HepG2 (cell line): ENCODE measurements around the gene MYO1E. TPM values are rescaled to one million over a fixed set of nuclear protein-coding genes. Genes with fewer than 3 reads are reported as not detected.

ENCODE experiments used
- BCL6 ChIP-seq: IDR thresholded peaks from 2 replicates; pipeline ENCODE4 v1.6.1; 2016; ENCODE audit warnings: missing genetic modification reagents, missing compliant biosample characterization
- BHLHE40 ChIP-seq: IDR thresholded peaks from 2 replicates; pipeline ENCODE4 v1.6.1; 2011; ENCODE audit warnings: low read length, improper control_type of control experiment
- BORCS8-MEF2B ChIP-seq: sonication (generic); formaldehyde crosslinking; IDR thresholded peaks from 2 replicates; pipeline ENCODE4 v1.8.0; 2022; ENCODE audit warnings: mild to moderate bottlenecking, missing genetic modification reagents
- CAMTA2 ChIP-seq: sonication (generic); formaldehyde crosslinking; IDR thresholded peaks from 2 replicates; pipeline ENCODE4 v1.4.0; 2020; ENCODE audit warnings: mild to moderate bottlenecking, missing genetic modification reagents, borderline replicate concordance
- HDAC2 ChIP-seq: sonication (generic); formaldehyde crosslinking; IDR thresholded peaks from 2 replicates; pipeline ENCODE4 v1.4.0; 2020; ENCODE audit warnings: missing genetic modification reagents
- HNF4G ChIP-seq, 2 experiments: sonication (generic) in 1 of 2; formaldehyde crosslinking in 1 of 2; IDR thresholded peaks; 2 replicates each; pipeline versions ENCODE4 v1.4.0 to v1.6.1; 2011 to 2020; ENCODE audit warnings: borderline replicate concordance in 2 of 2, low read depth in 2 of 2, mild to moderate bottlenecking in 2 of 2, low read length in 1 of 2, missing genetic modification reagents in 1 of 2, moderate library complexity in 1 of 2
- HNRNPUL1 ChIP-seq: fragments of 200-400 bp; formaldehyde crosslinking; IDR thresholded peaks from 2 replicates; pipeline ENCODE4 v1.6.1; 2017; ENCODE audit warnings: low read depth, mild to moderate bottlenecking, low read length, moderate library complexity
- MED1 ChIP-seq: sonication (generic); formaldehyde crosslinking; IDR thresholded peaks from 2 replicates; pipeline ENCODE4 v1.4.0; 2020; ENCODE audit warnings: missing genetic modification reagents
- NFKBIZ ChIP-seq: IDR thresholded peaks from 2 replicates; pipeline ENCODE4 v1.6.1; 2018; ENCODE audit warnings: missing genetic modification reagents, missing compliant biosample characterization
- PBX2 ChIP-seq: IDR thresholded peaks from 2 replicates; pipeline ENCODE4 v1.6.1; 2016; ENCODE audit warnings: control low read depth
- REPIN1 ChIP-seq: sonication (generic); formaldehyde crosslinking; IDR thresholded peaks from 2 replicates; pipeline ENCODE4 v1.8.0; 2022; ENCODE audit warnings: missing genetic modification reagents, low read depth, mild to moderate bottlenecking, borderline replicate concordance
- ZNF24 ChIP-seq: fragments of 450-650 bp; IDR thresholded peaks from 2 replicates; pipeline ENCODE4 v1.6.1; 2017; ENCODE audit warnings: antibody characterized with exemption, mild to moderate bottlenecking
- ZNF350 ChIP-seq: sonication (generic); formaldehyde crosslinking; IDR thresholded peaks from 2 replicates; pipeline ENCODE4 v1.4.0; 2020; ENCODE audit warnings: mild to moderate bottlenecking, low read depth, missing genetic modification reagents, borderline replicate concordance
- ZNF781 ChIP-seq: sonication (generic); formaldehyde crosslinking; IDR thresholded peaks from 2 replicates; pipeline ENCODE4 v1.5.1; 2020; ENCODE audit warnings: borderline replicate concordance, mild to moderate bottlenecking, missing genetic modification reagents; ENCODE audit errors: not compliant biosample characterization
- ZNF891 ChIP-seq: sonication (generic); formaldehyde crosslinking; IDR thresholded peaks from 2 replicates; pipeline ENCODE4 v1.5.0; 2020; ENCODE audit warnings: mild to moderate bottlenecking, missing genetic modification reagents
- polyA plus RNA-seq, 8 experiments: library from polyadenylated mRNA; depleted of rRNA in 3 of 8; stranded (reverse) in 7 of 8; unstranded in 1 of 8; fragments of >200 nt; fragmentation: Illumina TruSeq in 4 of 8; extraction: Trizol in 4 of 8; gene quantifications; 2 replicates each; pipeline versions ENCODE4 v1.2.1 to v1.2.3, GENCODE V29; 2011 to 2016; ENCODE audit warnings: low read depth in 4 of 8, missing spikeins in 1 of 8, mixed read lengths in 1 of 8; ENCODE audit not compliant: insufficient read depth in 1 of 8
- total RNA-seq, 5 experiments: library from RNA; depleted of rRNA; stranded (reverse); fragments of >200 nt; fragmentation: Illumina TruSeq; extraction: Trizol; gene quantifications; 2 replicates each; pipeline ENCODE4 v1.2.3, GENCODE V29; 2016; ENCODE audit warnings: low read depth in 1 of 5
- TF ChIP-seq, protein P1 (sequence below): sonication (generic); formaldehyde crosslinking; IDR thresholded peaks from 2 replicates; pipeline ENCODE4 v1.5.1; 2020; ENCODE audit warnings: mild to moderate bottlenecking, missing genetic modification reagents, borderline replicate concordance
- TF ChIP-seq, protein P2 (sequence below): sonication (generic); formaldehyde crosslinking; conservative IDR thresholded peaks from 2 replicates; pipeline ENCODE4 v1.8.0; 2022; ENCODE audit warnings: missing genetic modification reagents
- TF ChIP-seq, protein P3 (sequence below), 2 experiments: sonication (generic) in 1 of 2; formaldehyde crosslinking in 1 of 2; IDR thresholded peaks; 2 replicates each; pipeline versions ENCODE4 v1.4.0 to v1.6.1; 2018 to 2020; ENCODE audit warnings: missing genetic modification reagents in 2 of 2, borderline replicate concordance in 1 of 2, low read depth in 1 of 2, mild to moderate bottlenecking in 1 of 2, missing biosample characterization in 1 of 2
- TF ChIP-seq, protein P4 (sequence below): sonication (generic); formaldehyde crosslinking; IDR thresholded peaks from 2 replicates; pipeline ENCODE4 v1.4.0; 2020; ENCODE audit warnings: missing genetic modification reagents, borderline replicate concordance

MYO1E gene
- total and polyA plus RNA-seq, 2 of the 13 experiments (the other 11 are each of a cell fraction or from before 2014, with no cell fraction given): 15.7 to 25.1 TPM

DNA sequence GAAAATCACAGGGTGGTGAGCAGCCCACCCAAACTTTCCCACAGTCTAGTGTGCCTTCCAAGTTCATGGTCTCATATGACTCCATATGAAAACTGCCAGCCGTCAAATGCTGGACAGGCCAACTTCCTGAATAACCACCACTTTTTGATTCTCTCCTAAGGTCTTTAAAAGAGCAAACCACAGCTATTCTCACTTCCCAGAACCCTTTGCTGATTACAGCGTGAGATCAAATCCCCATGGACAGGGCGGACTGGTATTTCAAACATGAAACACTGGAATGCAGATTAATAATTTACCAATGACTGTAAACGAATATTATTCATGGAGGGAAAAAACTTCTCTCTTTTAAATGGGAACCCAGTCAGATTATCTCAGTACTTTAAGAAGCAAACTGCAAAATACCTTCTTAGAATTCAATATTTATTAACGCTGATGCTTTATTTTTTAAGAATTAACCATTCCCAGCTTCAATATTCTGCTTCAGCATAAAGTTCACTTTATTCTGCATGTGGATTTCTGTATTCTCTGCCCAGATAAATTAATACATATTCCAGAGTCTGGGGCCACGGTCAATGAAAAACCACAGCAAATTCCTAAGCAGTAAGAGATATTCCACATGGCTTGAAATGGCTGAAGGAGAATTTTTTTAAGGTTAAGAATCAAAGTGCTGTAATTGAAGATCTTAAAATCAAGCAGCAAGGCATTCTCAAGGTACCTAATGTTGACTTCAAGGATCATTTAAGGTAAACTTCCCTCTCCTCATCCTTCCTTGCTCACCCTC is 42.9 kb downstream of the MYO1E start (continued):
- TF ChIP-seq, protein P1, sequence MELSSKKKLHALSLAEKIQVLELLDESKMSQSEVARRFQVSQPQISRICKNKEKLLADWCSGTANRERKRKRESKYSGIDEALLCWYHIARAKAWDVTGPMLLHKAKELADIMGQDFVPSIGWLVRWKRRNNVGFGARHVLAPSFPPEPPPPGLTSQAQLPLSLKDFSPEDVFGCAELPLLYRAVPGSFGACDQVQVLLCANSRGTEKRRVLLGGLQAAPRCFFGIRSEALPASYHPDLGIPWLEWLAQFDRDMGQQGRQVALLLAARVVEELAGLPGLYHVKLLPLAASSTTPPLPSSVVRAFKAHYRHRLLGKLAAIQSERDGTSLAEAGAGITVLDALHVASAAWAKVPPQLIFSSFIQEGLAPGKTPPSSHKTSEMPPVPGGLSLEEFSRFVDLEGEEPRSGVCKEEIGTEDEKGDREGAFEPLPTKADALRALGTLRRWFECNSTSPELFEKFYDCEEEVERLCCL: no peak
- no peak for TF ChIP-seq ZNF891 (CRISPR knock-in tag)
- TF ChIP-seq CAMTA2: no peak
- TF ChIP-seq, protein P2, sequence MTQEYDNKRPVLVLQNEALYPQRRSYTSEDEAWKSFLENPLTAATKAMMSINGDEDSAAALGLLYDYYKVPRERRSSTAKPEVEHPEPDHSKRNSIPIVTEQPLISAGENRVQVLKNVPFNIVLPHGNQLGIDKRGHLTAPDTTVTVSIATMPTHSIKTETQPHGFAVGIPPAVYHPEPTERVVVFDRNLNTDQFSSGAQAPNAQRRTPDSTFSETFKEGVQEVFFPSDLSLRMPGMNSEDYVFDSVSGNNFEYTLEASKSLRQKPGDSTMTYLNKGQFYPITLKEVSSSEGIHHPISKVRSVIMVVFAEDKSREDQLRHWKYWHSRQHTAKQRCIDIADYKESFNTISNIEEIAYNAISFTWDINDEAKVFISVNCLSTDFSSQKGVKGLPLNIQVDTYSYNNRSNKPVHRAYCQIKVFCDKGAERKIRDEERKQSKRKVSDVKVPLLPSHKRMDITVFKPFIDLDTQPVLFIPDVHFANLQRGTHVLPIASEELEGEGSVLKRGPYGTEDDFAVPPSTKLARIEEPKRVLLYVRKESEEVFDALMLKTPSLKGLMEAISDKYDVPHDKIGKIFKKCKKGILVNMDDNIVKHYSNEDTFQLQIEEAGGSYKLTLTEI (CRISPR knock-in tag): no peak
- TF ChIP-seq ZNF781 (CRISPR knock-in tag): no peak
- TF ChIP-seq MED1: no peak
- TF ChIP-seq ZNF350 (CRISPR knock-in tag): no peak
- no peak for TF ChIP-seq PBX2 (CRISPR knock-in tag)
- no peak for TF ChIP-seq HNF4G (IDR thresholded peaks at IDR 0.05; ENCODE audit: borderline replicate concordance, low read depth, low read length)
- no peak for TF ChIP-seq HNF4G (CRISPR knock-in tag; IDR thresholded peaks at IDR 0.05; ENCODE audit: borderline replicate concordance, low read depth)
- no peak for TF ChIP-seq BORCS8-MEF2B (CRISPR knock-in tag)
- TF ChIP-seq ZNF24: no peak
- no peak for TF ChIP-seq REPIN1 (CRISPR knock-in tag)
- TF ChIP-seq NFKBIZ (CRISPR knock-in tag): no peak
- TF ChIP-seq, protein P3, sequence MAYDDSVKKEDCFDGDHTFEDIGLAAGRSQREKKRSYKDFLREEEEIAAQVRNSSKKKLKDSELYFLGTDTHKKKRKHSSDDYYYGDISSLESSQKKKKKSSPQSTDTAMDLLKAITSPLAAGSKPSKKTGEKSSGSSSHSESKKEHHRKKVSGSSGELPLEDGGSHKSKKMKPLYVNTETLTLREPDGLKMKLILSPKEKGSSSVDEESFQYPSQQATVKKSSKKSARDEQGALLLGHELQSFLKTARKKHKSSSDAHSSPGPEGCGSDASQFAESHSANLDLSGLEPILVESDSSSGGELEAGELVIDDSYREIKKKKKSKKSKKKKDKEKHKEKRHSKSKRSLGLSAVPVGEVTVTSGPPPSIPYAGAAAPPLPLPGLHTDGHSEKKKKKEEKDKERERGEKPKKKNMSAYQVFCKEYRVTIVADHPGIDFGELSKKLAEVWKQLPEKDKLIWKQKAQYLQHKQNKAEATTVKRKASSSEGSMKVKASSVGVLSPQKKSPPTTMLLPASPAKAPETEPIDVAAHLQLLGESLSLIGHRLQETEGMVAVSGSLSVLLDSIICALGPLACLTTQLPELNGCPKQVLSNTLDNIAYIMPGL (CRISPR knock-in tag; IDR thresholded peaks at IDR 0.05; ENCODE audit: borderline replicate concordance in 1 of 2, low read depth in 1 of 2): no peak
- peak; percentile 57; the same call in 1 of the 2 replicates for TF ChIP-seq HNRNPUL1
- TF ChIP-seq, protein P4, sequence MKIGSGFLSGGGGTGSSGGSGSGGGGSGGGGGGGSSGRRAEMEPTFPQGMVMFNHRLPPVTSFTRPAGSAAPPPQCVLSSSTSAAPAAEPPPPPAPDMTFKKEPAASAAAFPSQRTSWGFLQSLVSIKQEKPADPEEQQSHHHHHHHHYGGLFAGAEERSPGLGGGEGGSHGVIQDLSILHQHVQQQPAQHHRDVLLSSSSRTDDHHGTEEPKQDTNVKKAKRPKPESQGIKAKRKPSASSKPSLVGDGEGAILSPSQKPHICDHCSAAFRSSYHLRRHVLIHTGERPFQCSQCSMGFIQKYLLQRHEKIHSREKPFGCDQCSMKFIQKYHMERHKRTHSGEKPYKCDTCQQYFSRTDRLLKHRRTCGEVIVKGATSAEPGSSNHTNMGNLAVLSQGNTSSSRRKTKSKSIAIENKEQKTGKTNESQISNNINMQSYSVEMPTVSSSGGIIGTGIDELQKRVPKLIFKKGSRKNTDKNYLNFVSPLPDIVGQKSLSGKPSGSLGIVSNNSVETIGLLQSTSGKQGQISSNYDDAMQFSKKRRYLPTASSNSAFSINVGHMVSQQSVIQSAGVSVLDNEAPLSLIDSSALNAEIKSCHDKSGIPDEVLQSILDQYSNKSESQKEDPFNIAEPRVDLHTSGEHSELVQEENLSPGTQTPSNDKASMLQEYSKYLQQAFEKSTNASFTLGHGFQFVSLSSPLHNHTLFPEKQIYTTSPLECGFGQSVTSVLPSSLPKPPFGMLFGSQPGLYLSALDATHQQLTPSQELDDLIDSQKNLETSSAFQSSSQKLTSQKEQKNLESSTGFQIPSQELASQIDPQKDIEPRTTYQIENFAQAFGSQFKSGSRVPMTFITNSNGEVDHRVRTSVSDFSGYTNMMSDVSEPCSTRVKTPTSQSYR (CRISPR knock-in tag): no peak
- 0 out of 2 replicates have a peak, but pooled peaks have one; percentile 20 for TF ChIP-seq BCL6 (CRISPR knock-in tag)
- no peak for TF ChIP-seq BHLHE40
- peak; percentile 24; the same call in 1 of the 2 replicates for TF ChIP-seq HDAC2
